HG03354 (cell line): ENCODE data around the gene SARNP.
A peak's percentile ranks its signal among the peaks of the same experiment; 100 is the strongest.

Source experiments
- ATAC-seq: cut with Tn5 transposase; IDR thresholded peaks from one replicate; pipeline ENCODE4 v1.9.1; 2021; ENCODE audit warnings: mild to moderate bottlenecking; ENCODE audit not compliant: unreplicated experiment, poor library complexity, severe bottlenecking

The SARNP gene

GRCh38 chr12:55717011-55718007 lies 100.2 kb downstream of the SARNP start:
- no peak for ATAC-seq

GRCh38 chr12:55716582-55716957 lies 101.0 kb downstream of the SARNP start:
- ATAC-seq = no peak

GRCh38 chr12:55715833-55716581 lies 101.5 kb downstream of the SARNP start, which contains the start of gene BLOC1S1:
BLOC1S1 (plus strand) TSS chr12:55716046; CDS start chr12:55716052, 6 bp downstream.
- peak; percentile 92 for ATAC-seq

- ATAC-seq = peak; percentile 4
These were observed 102.3 kb downstream of the SARNP start for GRCh38 chr12:55715169-55715764.

GRCh38 chr12:55713721-55714120 lies 103.8 kb downstream of the SARNP start:
- ATAC-seq = no peak

- ATAC-seq = no peak
These were observed 104.7 kb downstream of the SARNP start for GRCh38 chr12:55712700-55713415.

- no peak for ATAC-seq
These were observed 105.6 kb downstream of the SARNP start for GRCh38 chr12:55711786-55712553.

GRCh38 chr12:55708695-55709233 lies 108.8 kb downstream of the SARNP start:
- ATAC-seq = no peak

- peak; percentile 57 for ATAC-seq
These were observed 109.5 kb downstream of the SARNP start, which contains the start of gene ITGA7 for GRCh38 chr12:55707841-55708694. ITGA7 (minus strand) TSS chr12:55707904; CDS start chr12:55707682, 222 bp downstream.
